ENCODE measurements around the gene EPHA6. TPM values are rescaled to one million over a fixed set of nuclear protein-coding genes. Genes with fewer than 3 reads are reported as not detected.

EPHA6 gene
- total and polyA plus RNA-seq, 2 donors (not counting 1 experiment from before 2014, with no cell fraction given): not detected

DNA sequence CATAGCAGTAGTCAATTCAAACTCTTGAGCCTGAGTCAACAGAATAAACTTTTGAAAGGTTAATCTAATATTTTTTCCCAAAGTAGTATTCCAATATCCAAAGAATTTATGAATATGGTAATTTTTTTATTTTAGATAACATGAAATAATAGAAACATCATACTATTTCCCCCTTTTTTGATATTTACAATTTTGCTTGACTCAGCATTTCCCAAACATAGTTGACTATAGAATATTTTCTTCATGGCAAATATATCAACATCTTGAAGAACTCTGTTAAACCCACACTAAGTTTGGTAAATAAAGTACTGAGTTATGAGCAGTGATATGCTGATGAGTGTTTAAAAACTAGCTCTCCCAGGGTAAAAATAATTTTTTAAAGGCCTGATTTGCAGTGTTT lies 570.2 kb downstream of the EPHA6 start:
- H3K27me3 Mint-ChIP-seq: no peaks in the 10 kb centered on the region
- no peaks in the 10 kb centered on the region for H3K4me1 Mint-ChIP-seq
- intact Hi-C loops (cut with micrococcal nuclease): no loop called here
- Histone ChIP-seq H3K4me2 (replicated peaks; ENCODE audit: low read depth, low read length, poor library complexity, severe bottlenecking) (no peak overlapping the region), H4K20me1 (ENCODE audit: control insufficient read depth, insufficient read depth, low read length, poor library complexity, severe bottlenecking) (no peaks in the 10 kb centered on the region), H3K9me3 (ENCODE audit: control extremely low read depth in 1 of 3, control insufficient read depth in 2 of 3, insufficient read depth in 1 of 3, low read length in 2 of 3) (peaks cover 0 to 8% (median 2%) of the 10 kb centered on the region in 3 donors), H3K27ac (ENCODE audit: low read length in 2 of 2) (no peak overlapping the region), H3K79me2 (ENCODE audit: control insufficient read depth, insufficient read depth, low read length) (no peaks in the 10 kb centered on the region), H3K9ac (ENCODE audit: low read length) (no peak overlapping the region), H3K36me3 (replicated peaks in 1 of 2; ENCODE audit: control extremely low read depth in 1 of 2, control insufficient read depth in 1 of 2, extremely low read depth in 1 of 2, insufficient read depth in 2 of 2, low read length in 1 of 2) (no peaks in the 10 kb centered on the region), H3K4me1 (ENCODE audit: control insufficient read depth in 2 of 2, insufficient read depth in 2 of 2, low read length in 2 of 2) (no peaks in the 10 kb centered on the region), H2AFZ (ENCODE audit: insufficient read depth, low read depth, low read length, poor library complexity, severe bottlenecking) (no peak overlapping the region), H3K27me3 (replicated peaks in 1 of 4; ENCODE audit: control extremely low read depth in 1 of 4, control insufficient read depth in 3 of 4, insufficient read depth in 4 of 4, low read length in 3 of 4) (no peaks in the 10 kb centered on the region), H3K4me3 (ENCODE audit: control extremely low read depth in 1 of 5, extremely low read depth in 1 of 5, insufficient read depth in 1 of 5, low read depth in 2 of 5, low read length in 4 of 5) (no peak overlapping the region)
- H3K4me3 Mint-ChIP-seq: no peak overlapping the region
- peaks cover 4% of the 10 kb centered on the region for H3K9me3 Mint-ChIP-seq (ENCODE audit: insufficient read depth)
- DNase-seq (no peak), ATAC-seq (ENCODE audit: low read depth) (no peak)
- ChIA-PET CTCF (no interaction called here), POLR2A (no interaction called here)
- TF ChIP-seq, protein P1, sequence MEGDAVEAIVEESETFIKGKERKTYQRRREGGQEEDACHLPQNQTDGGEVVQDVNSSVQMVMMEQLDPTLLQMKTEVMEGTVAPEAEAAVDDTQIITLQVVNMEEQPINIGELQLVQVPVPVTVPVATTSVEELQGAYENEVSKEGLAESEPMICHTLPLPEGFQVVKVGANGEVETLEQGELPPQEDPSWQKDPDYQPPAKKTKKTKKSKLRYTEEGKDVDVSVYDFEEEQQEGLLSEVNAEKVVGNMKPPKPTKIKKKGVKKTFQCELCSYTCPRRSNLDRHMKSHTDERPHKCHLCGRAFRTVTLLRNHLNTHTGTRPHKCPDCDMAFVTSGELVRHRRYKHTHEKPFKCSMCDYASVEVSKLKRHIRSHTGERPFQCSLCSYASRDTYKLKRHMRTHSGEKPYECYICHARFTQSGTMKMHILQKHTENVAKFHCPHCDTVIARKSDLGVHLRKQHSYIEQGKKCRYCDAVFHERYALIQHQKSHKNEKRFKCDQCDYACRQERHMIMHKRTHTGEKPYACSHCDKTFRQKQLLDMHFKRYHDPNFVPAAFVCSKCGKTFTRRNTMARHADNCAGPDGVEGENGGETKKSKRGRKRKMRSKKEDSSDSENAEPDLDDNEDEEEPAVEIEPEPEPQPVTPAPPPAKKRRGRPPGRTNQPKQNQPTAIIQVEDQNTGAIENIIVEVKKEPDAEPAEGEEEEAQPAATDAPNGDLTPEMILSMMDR (IDR thresholded peaks at IDR 0.05): no peak
- no peak for TF ChIP-seq EZH2 (IDR thresholded peaks at IDR 0.05; ENCODE audit: borderline replicate concordance, insufficient read depth, low read depth, low read length, poor library complexity, severe bottlenecking)
- no peak overlapping the region for H3K27ac Mint-ChIP-seq

DNA sequence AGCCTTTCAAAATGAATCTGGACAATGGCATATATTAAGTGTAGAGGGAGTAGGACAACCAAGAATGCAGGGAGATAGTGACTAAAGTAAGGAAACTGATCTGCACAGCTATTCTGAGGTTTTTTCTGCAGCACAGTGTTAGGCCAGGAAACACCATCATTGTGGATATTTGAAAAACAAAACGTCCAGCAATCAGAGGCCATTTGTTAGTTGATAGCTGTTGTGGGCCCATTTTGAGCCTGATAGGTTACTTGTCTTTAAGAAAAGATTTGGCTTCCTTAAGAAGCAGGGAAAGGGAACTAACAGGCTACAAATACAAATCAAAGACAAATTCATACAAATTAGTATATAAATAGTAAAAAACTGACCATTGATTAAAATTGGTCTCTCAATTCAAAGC lies 574.4 kb downstream of the EPHA6 start:
- no peak for TF ChIP-seq EZH2 (IDR thresholded peaks at IDR 0.05; ENCODE audit: borderline replicate concordance, insufficient read depth, low read depth, low read length, poor library complexity, severe bottlenecking)
- TF ChIP-seq, protein P1 (IDR thresholded peaks at IDR 0.05): no peak
- ATAC-seq (ENCODE audit: low read depth) (no peak), DNase-seq (no peak)
- no peaks in the 10 kb centered on the region for H3K79me2 ChIP-seq (ENCODE audit: control insufficient read depth, insufficient read depth, low read length)
- no peak overlapping the region for H3K4me2 ChIP-seq (replicated peaks; ENCODE audit: low read depth, low read length, poor library complexity, severe bottlenecking)
- H3K9ac ChIP-seq (ENCODE audit: low read length): no peak overlapping the region
- H3K4me3 Mint-ChIP-seq: no peak overlapping the region
- no peaks in the 10 kb centered on the region for H4K20me1 ChIP-seq (ENCODE audit: control insufficient read depth, insufficient read depth, low read length, poor library complexity, severe bottlenecking)
- H3K4me1 ChIP-seq (ENCODE audit: control insufficient read depth in 2 of 2, insufficient read depth in 2 of 2, low read length in 2 of 2): no peaks in the 10 kb centered on the region
- no peaks in the 10 kb centered on the region for H3K4me1 Mint-ChIP-seq
- H2AFZ ChIP-seq (ENCODE audit: insufficient read depth, low read depth, low read length, poor library complexity, severe bottlenecking): no peak overlapping the region
- H3K27me3 ChIP-seq (replicated peaks in 1 of 4; ENCODE audit: control extremely low read depth in 1 of 4, control insufficient read depth in 3 of 4, insufficient read depth in 4 of 4, low read length in 3 of 4): no peaks in the 10 kb centered on the region
- 20% methylated on average over 1 of the region's 1 CpG for WGBS (ENCODE audit: insufficient coverage)
- intact Hi-C loops (cut with micrococcal nuclease): no loop called here
- no peak overlapping the region for H3K27ac ChIP-seq (ENCODE audit: low read length in 2 of 2)
- H3K27me3 Mint-ChIP-seq: no peaks in the 10 kb centered on the region
- peaks cover 0 to 8% (median 2%) of the 10 kb centered on the region in 3 donors for H3K9me3 ChIP-seq (ENCODE audit: control extremely low read depth in 1 of 3, control insufficient read depth in 2 of 3, insufficient read depth in 1 of 3, low read length in 2 of 3)
- POLR2A ChIA-PET: no interaction called here
- H3K9me3 Mint-ChIP-seq (ENCODE audit: insufficient read depth): peaks cover 6% of the 10 kb centered on the region
- no peak overlapping the region for H3K4me3 ChIP-seq (ENCODE audit: control extremely low read depth in 1 of 5, extremely low read depth in 1 of 5, insufficient read depth in 1 of 5, low read depth in 2 of 5, low read length in 4 of 5)
- no peaks in the 10 kb centered on the region for H3K36me3 ChIP-seq (replicated peaks in 1 of 2; ENCODE audit: control extremely low read depth in 1 of 2, control insufficient read depth in 1 of 2, extremely low read depth in 1 of 2, insufficient read depth in 2 of 2, low read length in 1 of 2)
- CTCF ChIA-PET: no interaction called here
- no peak overlapping the region for H3K27ac Mint-ChIP-seq

All from B cell (primary cell).